HG03060 (cell line): Measurements from ENCODE around the gene CPSF2.
"Not testable (repeated sequence)": the region's sequence is repeated elsewhere in the genome, so short reads cannot be mapped to it uniquely, and the experiment has no call there.

ENCODE experiments used
- ATAC-seq: cut with Tn5 transposase; IDR thresholded peaks from one replicate; pipeline ENCODE4 v1.9.1; 2021; ENCODE audit warnings: low read depth, moderate number of reproducible peaks; ENCODE audit not compliant: unreplicated experiment

Gene CPSF2

GRCh38 chr14:92154283-92154942 lies 32.6 kb downstream of the CPSF2 start:
- ATAC-seq = no peak

- no peak for ATAC-seq
Observed at GRCh38 chr14:92160619-92161018, 38.9 kb downstream of the CPSF2 start.

GRCh38 chr14:92161521-92161920 lies 39.8 kb downstream of the CPSF2 start:
- no peak for ATAC-seq

GRCh38 chr14:92164958-92165357 lies 43.2 kb downstream of the CPSF2 start:
- no peak for ATAC-seq

- no peak for ATAC-seq
Observed at GRCh38 chr14:92173668-92174067, 51.9 kb downstream of the CPSF2 start.

- no peak for ATAC-seq
Observed at GRCh38 chr14:92175811-92176210, 54.0 kb downstream of the CPSF2 start.

GRCh38 chr14:92176476-92176875 lies 54.7 kb downstream of the CPSF2 start:
- no peak for ATAC-seq

GRCh38 chr14:92179178-92179577 lies 57.4 kb downstream of the CPSF2 start:
- not testable (repeated sequence) for ATAC-seq

GRCh38 chr14:92185559-92185958 lies 63.8 kb downstream of the CPSF2 start:
- no peak for ATAC-seq

- ATAC-seq = not testable (repeated sequence)
Observed at GRCh38 chr14:92187616-92188015, 65.8 kb downstream of the CPSF2 start.

GRCh38 chr14:92190768-92191167 lies 69.0 kb downstream of the CPSF2 start:
- no peak for ATAC-seq

- no peak for ATAC-seq
Observed at GRCh38 chr14:92198804-92199203, 77.0 kb downstream of the CPSF2 start.

GRCh38 chr14:92199763-92200162 lies 78.0 kb downstream of the CPSF2 start:
- ATAC-seq = no peak

- no peak for ATAC-seq
Observed at GRCh38 chr14:92203116-92203515, 81.3 kb downstream of the CPSF2 start.

GRCh38 chr14:92204792-92205191 lies 83.0 kb downstream of the CPSF2 start:
- no peak for ATAC-seq

- ATAC-seq = no peak
Observed at GRCh38 chr14:92207012-92207927, 85.5 kb downstream of the CPSF2 start.

GRCh38 chr14:92207928-92208265 lies 86.1 kb downstream of the CPSF2 start:
- ATAC-seq = no peak

- no peak for ATAC-seq
Observed at GRCh38 chr14:92209141-92209540, 87.4 kb downstream of the CPSF2 start.

- ATAC-seq = not testable (repeated sequence)
Observed at GRCh38 chr14:92213125-92213524, 91.4 kb downstream of the CPSF2 start.

GRCh38 chr14:92215579-92215978 lies 93.8 kb downstream of the CPSF2 start:
- ATAC-seq = no peak

- ATAC-seq = no peak
Observed at GRCh38 chr14:92217936-92218335, 96.2 kb downstream of the CPSF2 start.
